ENCODE data around the gene PNCK. TPM values are rescaled to one million over a fixed set of nuclear protein-coding genes. Genes with fewer than 3 reads are reported as not detected.
"Not testable (repeated sequence)": the region's sequence is repeated elsewhere in the genome, so short reads cannot be mapped to it uniquely, and the experiment has no call there.

Gene PNCK
- total RNA-seq, 1 donor from 2014 or later: not detected

DNA sequence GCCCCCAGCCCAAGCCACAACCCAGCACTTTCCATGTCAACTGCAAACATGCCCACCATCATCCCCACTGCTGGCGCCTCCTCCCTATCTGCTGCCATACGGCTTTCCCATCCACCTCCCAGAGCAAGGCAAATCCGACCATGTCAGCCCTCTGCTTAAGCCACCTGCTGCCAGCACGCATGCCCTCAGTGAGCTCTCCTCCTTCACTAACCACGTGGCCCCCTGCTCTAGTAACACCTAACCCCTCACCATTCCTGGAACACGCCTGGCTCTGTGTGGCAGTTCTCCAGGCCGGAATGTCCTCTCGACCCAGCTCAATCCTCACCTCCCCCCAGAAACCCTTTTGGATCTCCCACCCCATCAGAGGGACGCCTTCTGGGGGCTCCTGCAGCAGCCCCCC, 33.2 kb upstream of the PNCK start:
- H3K9ac ChIP-seq (ENCODE audit: low read depth in 1 of 3, low read length in 3 of 3): peak overlapping the region; percentile 83 to 90 (median 86)
- peaks cover 0 to 4% (median 0%) of the 10 kb centered on the region in 3 donors for H3K36me3 ChIP-seq (ENCODE audit: control insufficient read depth in 3 of 3, insufficient read depth in 3 of 3, low read length in 3 of 3)
- peaks cover 23 to 81% (median 57%) of the 10 kb centered on the region in 3 donors for H3K4me1 ChIP-seq (ENCODE audit: control insufficient read depth in 3 of 3, insufficient read depth in 3 of 3, low read length in 3 of 3)
- H3K27ac ChIP-seq (ENCODE audit: low read depth, low read length): peak overlapping the region; percentile 92
- no peaks in the 10 kb centered on the region for H3K27me3 ChIP-seq (ENCODE audit: control insufficient read depth in 3 of 3, insufficient read depth in 3 of 3, low read length in 3 of 3)
- H3K9me3 ChIP-seq (ENCODE audit: control insufficient read depth in 3 of 3, low read length in 3 of 3): no peaks in the 10 kb centered on the region
- peak overlapping the region; percentile 59 to 76 (median 69) for H3K4me3 ChIP-seq (ENCODE audit: low read length in 3 of 3)

GRCh38 chrX:153705403-153706060, 31.9 kb upstream of the PNCK start:
- not testable (repeated sequence) for H3K36me3 ChIP-seq (ENCODE audit: control insufficient read depth in 3 of 3, insufficient read depth in 3 of 3, low read length in 3 of 3); H3K9me3 ChIP-seq (ENCODE audit: control insufficient read depth in 3 of 3, low read length in 3 of 3); H3K27me3 ChIP-seq (ENCODE audit: control insufficient read depth in 3 of 3, insufficient read depth in 3 of 3, low read length in 3 of 3)
- H3K9ac ChIP-seq (ENCODE audit: low read depth in 1 of 3, low read length in 3 of 3): peak overlapping the region; percentile 68 to 90 (median 83)
- H3K4me1 ChIP-seq (ENCODE audit: control insufficient read depth in 3 of 3, insufficient read depth in 3 of 3, low read length in 3 of 3): peaks cover 34 to 85% (median 62%) of the 10 kb centered on the region in 3 donors
- peak overlapping the region; percentile 69 to 76 (median 70) for H3K4me3 ChIP-seq (ENCODE audit: low read length in 3 of 3)
- peak overlapping the region; percentile 92 for H3K27ac ChIP-seq (ENCODE audit: low read depth, low read length)

GRCh38 chrX:153704631-153705402, 31.2 kb upstream of the PNCK start:
- not testable (repeated sequence) for H3K9me3 ChIP-seq (ENCODE audit: control insufficient read depth in 3 of 3, low read length in 3 of 3); H3K4me3 ChIP-seq (ENCODE audit: low read length in 3 of 3); H3K36me3 ChIP-seq (ENCODE audit: control insufficient read depth in 3 of 3, insufficient read depth in 3 of 3, low read length in 3 of 3); H3K27me3 ChIP-seq (ENCODE audit: control insufficient read depth in 3 of 3, insufficient read depth in 3 of 3, low read length in 3 of 3)
- Histone ChIP-seq H3K9ac (ENCODE audit: low read depth in 1 of 3, low read length in 3 of 3) (peak overlapping the region in 2 of 3 donors; percentile 71 to 83), H3K27ac (ENCODE audit: low read depth, low read length) (peak overlapping the region; percentile 92), H3K4me1 (ENCODE audit: control insufficient read depth in 3 of 3, insufficient read depth in 3 of 3, low read length in 3 of 3) (peaks cover 35 to 85% (median 60%) of the 10 kb centered on the region in 3 donors)

- Histone ChIP-seq H3K27ac (ENCODE audit: low read depth, low read length) (peak overlapping the region; percentile 92), H3K4me3 (ENCODE audit: low read length in 3 of 3) (no peak overlapping the region), H3K9me3 (ENCODE audit: control insufficient read depth in 3 of 3, low read length in 3 of 3) (no peaks in the 10 kb centered on the region), H3K9ac (ENCODE audit: low read depth in 1 of 3, low read length in 3 of 3) (peak overlapping the region in 1 of 3 donors; percentile 71), H3K4me1 (ENCODE audit: control insufficient read depth in 3 of 3, insufficient read depth in 3 of 3, low read length in 3 of 3) (peaks cover 35 to 85% (median 60%) of the 10 kb centered on the region in 3 donors), H3K27me3 (ENCODE audit: control insufficient read depth in 3 of 3, insufficient read depth in 3 of 3, low read length in 3 of 3) (no peaks in the 10 kb centered on the region), H3K36me3 (ENCODE audit: control insufficient read depth in 3 of 3, insufficient read depth in 3 of 3, low read length in 3 of 3) (peaks cover 0 to 5% (median 4%) of the 10 kb centered on the region in 3 donors)
Observed at GRCh38 chrX:153704021-153704526, 30.5 kb upstream of the PNCK start.

- H3K27ac ChIP-seq (ENCODE audit: low read depth, low read length): peak overlapping the region; percentile 92
- peaks cover 0 to 5% (median 4%) of the 10 kb centered on the region in 3 donors for H3K36me3 ChIP-seq (ENCODE audit: control insufficient read depth in 3 of 3, insufficient read depth in 3 of 3, low read length in 3 of 3)
- peaks cover 32 to 85% (median 62%) of the 10 kb centered on the region in 3 donors for H3K4me1 ChIP-seq (ENCODE audit: control insufficient read depth in 3 of 3, insufficient read depth in 3 of 3, low read length in 3 of 3)
- no peaks in the 10 kb centered on the region for H3K27me3 ChIP-seq (ENCODE audit: control insufficient read depth in 3 of 3, insufficient read depth in 3 of 3, low read length in 3 of 3)
- no peaks in the 10 kb centered on the region for H3K9me3 ChIP-seq (ENCODE audit: control insufficient read depth in 3 of 3, low read length in 3 of 3)
- peak overlapping the region in 1 of 3 donors; percentile 62 for H3K9ac ChIP-seq (ENCODE audit: low read depth in 1 of 3, low read length in 3 of 3)
- no peak overlapping the region for H3K4me3 ChIP-seq (ENCODE audit: low read length in 3 of 3)
Observed at GRCh38 chrX:153703036-153703370, 29.4 kb upstream of the PNCK start.

GRCh38 chrX:153702336-153703035, 28.9 kb upstream of the PNCK start:
- Histone ChIP-seq H3K4me3 (ENCODE audit: low read length in 3 of 3) (no peak overlapping the region), H3K9me3 (ENCODE audit: control insufficient read depth in 3 of 3, low read length in 3 of 3) (no peaks in the 10 kb centered on the region), H3K9ac (ENCODE audit: low read depth in 1 of 3, low read length in 3 of 3) (peak overlapping the region in 1 of 3 donors; percentile 62), H3K36me3 (ENCODE audit: control insufficient read depth in 3 of 3, insufficient read depth in 3 of 3, low read length in 3 of 3) (peaks cover 0 to 5% (median 3%) of the 10 kb centered on the region in 3 donors), H3K27ac (ENCODE audit: low read depth, low read length) (peak overlapping the region; percentile 19), H3K4me1 (ENCODE audit: control insufficient read depth in 3 of 3, insufficient read depth in 3 of 3, low read length in 3 of 3) (peaks cover 31 to 83% (median 63%) of the 10 kb centered on the region in 3 donors), H3K27me3 (ENCODE audit: control insufficient read depth in 3 of 3, insufficient read depth in 3 of 3, low read length in 3 of 3) (no peaks in the 10 kb centered on the region)

- H3K9ac ChIP-seq (ENCODE audit: low read depth in 1 of 3, low read length in 3 of 3): peak overlapping the region in 1 of 3 donors; percentile 40
- no peaks in the 10 kb centered on the region for H3K9me3 ChIP-seq (ENCODE audit: control insufficient read depth in 3 of 3, low read length in 3 of 3)
- H3K4me1 ChIP-seq (ENCODE audit: control insufficient read depth in 3 of 3, insufficient read depth in 3 of 3, low read length in 3 of 3): peaks cover 31 to 86% (median 63%) of the 10 kb centered on the region in 3 donors
- peaks cover 0 to 5% (median 0%) of the 10 kb centered on the region in 3 donors for H3K36me3 ChIP-seq (ENCODE audit: control insufficient read depth in 3 of 3, insufficient read depth in 3 of 3, low read length in 3 of 3)
- H3K27ac ChIP-seq (ENCODE audit: low read depth, low read length): peak overlapping the region; percentile 36
- no peaks in the 10 kb centered on the region for H3K27me3 ChIP-seq (ENCODE audit: control insufficient read depth in 3 of 3, insufficient read depth in 3 of 3, low read length in 3 of 3)
- H3K4me3 ChIP-seq (ENCODE audit: low read length in 3 of 3): no peak overlapping the region
Observed at GRCh38 chrX:153701706-153702105, 28.1 kb upstream of the PNCK start.

DNA sequence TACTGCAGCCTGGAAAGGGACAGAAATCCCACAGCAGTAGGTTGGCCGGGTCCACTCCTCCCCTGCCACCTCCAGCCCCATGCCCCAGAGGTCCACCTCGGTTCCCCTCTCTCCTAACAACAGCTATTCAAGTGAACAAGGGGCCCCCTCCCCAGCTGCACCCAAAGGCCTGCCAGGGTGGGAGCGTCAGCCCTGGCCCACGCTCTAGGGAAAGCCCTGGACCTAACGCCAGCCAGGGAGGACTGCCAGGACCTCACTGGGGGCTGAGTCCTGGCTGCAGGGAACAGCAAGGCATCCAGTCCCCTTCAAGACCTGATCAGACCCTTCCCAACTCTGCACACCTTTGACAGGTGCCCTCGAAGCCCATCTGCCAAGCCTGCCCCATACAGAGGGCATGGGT, 27.4 kb upstream of the PNCK start:
- Histone ChIP-seq H3K27me3 (ENCODE audit: control insufficient read depth in 3 of 3, insufficient read depth in 3 of 3, low read length in 3 of 3) (no peaks in the 10 kb centered on the region), H3K9ac (ENCODE audit: low read depth in 1 of 3, low read length in 3 of 3) (peak overlapping the region in 1 of 3 donors; percentile 64), H3K4me1 (ENCODE audit: control insufficient read depth in 3 of 3, insufficient read depth in 3 of 3, low read length in 3 of 3) (peaks cover 34 to 90% (median 70%) of the 10 kb centered on the region in 3 donors), H3K9me3 (ENCODE audit: control insufficient read depth in 3 of 3, low read length in 3 of 3) (no peaks in the 10 kb centered on the region), H3K4me3 (ENCODE audit: low read length in 3 of 3) (no peak overlapping the region), H3K36me3 (ENCODE audit: control insufficient read depth in 3 of 3, insufficient read depth in 3 of 3, low read length in 3 of 3) (peaks cover 2 to 5% (median 2%) of the 10 kb centered on the region in 3 donors), H3K27ac (ENCODE audit: low read depth, low read length) (peak overlapping the region; percentile 71)

GRCh38 chrX:153700376-153700945, 26.8 kb upstream of the PNCK start:
- H3K4me3 ChIP-seq (ENCODE audit: low read length in 3 of 3): no peak overlapping the region
- peak overlapping the region; percentile 71 for H3K27ac ChIP-seq (ENCODE audit: low read depth, low read length)
- H3K9me3 ChIP-seq (ENCODE audit: control insufficient read depth in 3 of 3, low read length in 3 of 3): no peaks in the 10 kb centered on the region
- H3K27me3 ChIP-seq (ENCODE audit: control insufficient read depth in 3 of 3, insufficient read depth in 3 of 3, low read length in 3 of 3): no peaks in the 10 kb centered on the region
- H3K4me1 ChIP-seq (ENCODE audit: control insufficient read depth in 3 of 3, insufficient read depth in 3 of 3, low read length in 3 of 3): peaks cover 36 to 95% (median 74%) of the 10 kb centered on the region in 3 donors
- H3K36me3 ChIP-seq (ENCODE audit: control insufficient read depth in 3 of 3, insufficient read depth in 3 of 3, low read length in 3 of 3): peaks cover 2 to 5% (median 3%) of the 10 kb centered on the region in 3 donors
- H3K9ac ChIP-seq (ENCODE audit: low read depth in 1 of 3, low read length in 3 of 3): peak overlapping the region in 1 of 3 donors; percentile 64

Data from skeletal muscle tissue (tissue), 4 donors.